Fibroblast of peridontal ligament (primary cell): ENCODE data around the gene MICOS13.
"Not testable (repeated sequence)": the region's sequence is repeated elsewhere in the genome, so short reads cannot be mapped to it uniquely, and the experiment has no call there.

ENCODE experiments used
- DNase-seq: peaks from one replicate; pipeline ENCODE4 v3.0.0-alpha.2; 2010; ENCODE audit errors: extremely low read depth

Gene MICOS13

GRCh38 chr19:5680437-5681368 lies at the start of gene MICOS13, which contains the start of gene HSD11B1L:
TSS of gene MICOS13 (minus strand) at chr19:5680516. CDS start at chr19:5680486, 30 bp downstream.
TSS of gene HSD11B1L (plus strand) at chr19:5681027. CDS start at chr19:5684833, 3,806 bp downstream.
- peak; percentile 99 for DNase-seq

GRCh38 chr19:5727453-5728050 lies 47.2 kb upstream of the MICOS13 start:
- DNase-seq: no peak

- peak; percentile 98 for DNase-seq
These were observed 39.9 kb upstream of the MICOS13 start, which contains the start of the genes CATSPERD and LONP1 for GRCh38 chr19:5719961-5720790. TSS of gene CATSPERD (plus strand) at chr19:5720637. CDS start at chr19:5720738, 101 bp downstream. TSS of gene LONP1 (minus strand) at chr19:5720146. CDS start at chr19:5720132, 14 bp downstream.

GRCh38 chr19:5719274-5719960 lies 39.1 kb upstream of the MICOS13 start:
- peak; percentile 30 for DNase-seq

GRCh38 chr19:5718579-5719273 lies 38.4 kb upstream of the MICOS13 start:
- peak; percentile 93 for DNase-seq

- peak; percentile 41 for DNase-seq
These were observed 37.8 kb upstream of the MICOS13 start for GRCh38 chr19:5718037-5718578.

- DNase-seq: no peak
These were observed 37.1 kb upstream of the MICOS13 start for GRCh38 chr19:5717215-5717935.

- no peak for DNase-seq
These were observed 34.5 kb upstream of the MICOS13 start for GRCh38 chr19:5714816-5715215.

GRCh38 chr19:5713228-5713627 lies 32.9 kb upstream of the MICOS13 start:
- DNase-seq: no peak

GRCh38 chr19:5711713-5712161 lies 31.4 kb upstream of the MICOS13 start:
- no peak for DNase-seq

- no peak for DNase-seq
These were observed 30.7 kb upstream of the MICOS13 start for GRCh38 chr19:5711025-5711424.

- no peak for DNase-seq
These were observed 27.6 kb upstream of the MICOS13 start for GRCh38 chr19:5707576-5708575.

GRCh38 chr19:5706876-5707573 lies 26.7 kb upstream of the MICOS13 start:
- DNase-seq: no peak

- no peak for DNase-seq
These were observed 25.2 kb upstream of the MICOS13 start for GRCh38 chr19:5705552-5705951.

- no peak for DNase-seq
These were observed 23.8 kb upstream of the MICOS13 start for GRCh38 chr19:5703819-5704818.

GRCh38 chr19:5702053-5702410 lies 21.7 kb upstream of the MICOS13 start:
- not testable (repeated sequence) for DNase-seq
